Activated T-cell treated with anti-CD3 and anti-CD28 coated beads for 4 hours (primary cell): Measurements from ENCODE around the gene RAB3GAP1.

Experiments
- DNase-seq: peaks from one replicate; pipeline ENCODE4 v3.0.0-alpha.2; 2020

Gene RAB3GAP1

GRCh38 chr2:135167273-135167672, 115.2 kb downstream of the RAB3GAP1 start:
- DNase-seq = no peak

- DNase-seq = no peak
Measured at GRCh38 chr2:135168204-135168856, 116.2 kb downstream of the RAB3GAP1 start.

GRCh38 chr2:135169900-135170753, 118.0 kb downstream of the RAB3GAP1 start:
- DNase-seq = no peak

- DNase-seq = no peak
Measured at GRCh38 chr2:135174049-135174809, 122.1 kb downstream of the RAB3GAP1 start.

GRCh38 chr2:135174810-135175093, 122.7 kb downstream of the RAB3GAP1 start:
- DNase-seq = no peak

GRCh38 chr2:135175177-135175576, 123.1 kb downstream of the RAB3GAP1 start:
- DNase-seq = no peak

- no peak for DNase-seq
Measured at GRCh38 chr2:135179689-135180088, 127.6 kb downstream of the RAB3GAP1 start.

- no peak for DNase-seq
Measured at GRCh38 chr2:135182190-135182589, 130.1 kb downstream of the RAB3GAP1 start.

GRCh38 chr2:135182601-135183000, 130.5 kb downstream of the RAB3GAP1 start:
- DNase-seq = no peak

- no peak for DNase-seq
Measured at GRCh38 chr2:135183822-135184221, 131.7 kb downstream of the RAB3GAP1 start.

GRCh38 chr2:135186054-135186453, 134.0 kb downstream of the RAB3GAP1 start:
- no peak for DNase-seq

GRCh38 chr2:135187270-135187669, 135.2 kb downstream of the RAB3GAP1 start:
- DNase-seq = no peak

- DNase-seq = no peak
Measured at GRCh38 chr2:135189148-135189547, 137.1 kb downstream of the RAB3GAP1 start.

GRCh38 chr2:135190799-135191198, 138.7 kb downstream of the RAB3GAP1 start:
- DNase-seq = no peak

GRCh38 chr2:135198481-135198880, 146.4 kb downstream of the RAB3GAP1 start:
- no peak for DNase-seq

GRCh38 chr2:135202751-135203150, 150.7 kb downstream of the RAB3GAP1 start:
- DNase-seq = no peak

GRCh38 chr2:135203944-135204343, 151.9 kb downstream of the RAB3GAP1 start:
- no peak for DNase-seq

GRCh38 chr2:135208016-135208415, 155.9 kb downstream of the RAB3GAP1 start:
- DNase-seq = no peak

- no peak for DNase-seq
Measured at GRCh38 chr2:135212757-135213156, 160.7 kb downstream of the RAB3GAP1 start.

- no peak for DNase-seq
Measured at GRCh38 chr2:135218426-135218825, 166.3 kb downstream of the RAB3GAP1 start.

GRCh38 chr2:135219226-135219625, 167.1 kb downstream of the RAB3GAP1 start:
- DNase-seq = no peak
